Endothelial cell of umbilical vein (primary cell): Measurements from ENCODE around the gene GPALPP1. TPM values are rescaled to one million over a fixed set of nuclear protein-coding genes. Genes with fewer than 3 reads are reported as not detected.

Experiments used
- BruUV-seq: library from RNA; stranded (reverse); fragments of 400-500 nt; replicated peaks from 2 replicates; lab custom pipeline; 2021; lab: Mats Ljungman, UMichigan
- CTCF ChIA-PET: fragments of 300-600, 350-600 bp; sonication (Branson Sonifier 250); formaldehyde crosslinking; loops from one replicate; lab custom pipeline; 2021; ENCODE audit warnings: antibody characterized with exemption, inconsistent platforms; lab: Charles Lee
- POLR2A ChIA-PET: fragments of 300-600, 350-600 bp; sonication (Branson Sonifier 250); formaldehyde crosslinking; loops from one replicate; lab custom pipeline; 2021; ENCODE audit warnings: antibody characterized with exemption, inconsistent platforms; lab: Charles Lee
- DNase-seq: peaks from one replicate; pipeline ENCODE4 v3.0.0-alpha.2; 2011; ENCODE audit warnings: low read depth, low spot score
- FAIRE-seq: peaks from 2 replicates; lab custom pipeline; 2011; peaks lifted over from hg19 to GRCh38; lab: Jason Lieb, UNC
- H2AFZ ChIP-seq: 2 replicates; pipeline ENCODE4 v1.6.0; 2012; ENCODE audit warnings: low read depth, low read length, control low read depth, inconsistent platforms
- H3K27ac ChIP-seq: 2 replicates; pipeline ENCODE4 v1.5.1; 2011; ENCODE audit warnings: low read depth, mild to moderate bottlenecking, control low read depth, low read length, moderate library complexity; ENCODE audit not compliant: insufficient read depth
- H3K27me3 ChIP-seq, 2 experiments: 2 replicates each; pipeline versions ENCODE4 v1.6.0 to v1.6.1; 2011; ENCODE audit warnings: low read length in 2 of 2, mixed read lengths in 1 of 2; ENCODE audit not compliant: control insufficient read depth in 2 of 2, insufficient read depth in 2 of 2
- H3K36me3 ChIP-seq, 2 experiments: 2 replicates in 1 of 2; 3 replicates in 1 of 2; pipeline ENCODE4 v1.5.1; 2011; ENCODE audit warnings: low read length in 2 of 2, mild to moderate bottlenecking in 1 of 2, moderate library complexity in 1 of 2; ENCODE audit not compliant: control insufficient read depth in 2 of 2, insufficient read depth in 2 of 2; ENCODE audit errors: extremely low read depth in 1 of 2
- H3K4me1 ChIP-seq: 3 replicates; pipeline ENCODE4 v1.5.1; 2011; ENCODE audit warnings: mild to moderate bottlenecking, low read length; ENCODE audit not compliant: control insufficient read depth, insufficient read depth; ENCODE audit errors: extremely low read depth
- H3K4me2 ChIP-seq: 2 replicates; pipeline ENCODE4 v1.6.1; 2011; ENCODE audit warnings: low read length, control low read depth, mixed read lengths; ENCODE audit not compliant: insufficient read depth
- H3K4me3 ChIP-seq, 3 experiments: fragments of 200-600 bp in 1 of 3; sonication (generic), shearing (Covaris generic) in 1 of 3; replicated peaks in 1 of 3; 2 replicates each; pipeline ENCODE4 v1.5.1; 2011 to 2016; ENCODE audit warnings: control low read depth in 3 of 3, low read length in 3 of 3, mild to moderate bottlenecking in 2 of 3, inconsistent platforms in 1 of 3, low read depth in 1 of 3, moderate library complexity in 1 of 3; ENCODE audit not compliant: insufficient read depth in 1 of 3
- H3K79me2 ChIP-seq: 2 replicates; pipeline ENCODE4 v1.6.0; 2012; ENCODE audit warnings: low read length, inconsistent platforms; ENCODE audit not compliant: control insufficient read depth, insufficient read depth
- H3K9ac ChIP-seq: replicated peaks from 2 replicates; pipeline ENCODE3; 2011; ENCODE audit warnings: low read length, control low read depth; ENCODE audit not compliant: insufficient read depth; ENCODE audit errors: extremely low read depth
- H3K9me1 ChIP-seq: replicated peaks from 3 replicates; pipeline ENCODE4 v1.6.0; 2011; ENCODE audit warnings: mild to moderate bottlenecking, low read length; ENCODE audit not compliant: control insufficient read depth, insufficient read depth; ENCODE audit errors: extremely low read depth
- H3K9me3 ChIP-seq: replicated peaks from 2 replicates; pipeline ENCODE4 v1.5.1; 2012; ENCODE audit warnings: low read length, inconsistent platforms; ENCODE audit not compliant: control insufficient read depth, insufficient read depth
- H4K20me1 ChIP-seq: replicated peaks from 2 replicates; pipeline ENCODE3; 2011; ENCODE audit warnings: mild to moderate bottlenecking, low read length; ENCODE audit not compliant: control insufficient read depth, insufficient read depth; ENCODE audit errors: extremely low read depth
- CTCF ChIP-seq, 2 donors: IDR thresholded peaks; 1 replicate in 1 of 2; 2 replicates in 1 of 2; pipeline ENCODE4 v1.5.1; 2011; ENCODE audit warnings: low read length in 2 of 2, mild to moderate bottlenecking in 2 of 2, moderate library complexity in 2 of 2, control low read depth in 1 of 2, inconsistent platforms in 1 of 2, low read depth in 1 of 2; ENCODE audit not compliant: insufficient read depth in 1 of 2; ENCODE audit errors: extremely low read depth in 1 of 2
- EZH2 ChIP-seq: IDR thresholded peaks from 2 replicates; pipeline ENCODE4 v1.6.1; 2012; ENCODE audit warnings: borderline replicate concordance, low read depth, mild to moderate bottlenecking, moderate library complexity, low read length, inconsistent platforms; ENCODE audit not compliant: severe bottlenecking
- FOS ChIP-seq: IDR thresholded peaks from 2 replicates; pipeline ENCODE4 v1.6.1; 2011; ENCODE audit warnings: mild to moderate bottlenecking, low read length, moderate library complexity, borderline replicate concordance; ENCODE audit not compliant: insufficient read depth
- GATA2 ChIP-seq: IDR thresholded peaks from 2 replicates; pipeline ENCODE4 v1.7.0; 2011; ENCODE audit warnings: low read depth, mild to moderate bottlenecking, moderate library complexity, mixed read lengths, low read length; ENCODE audit not compliant: insufficient read length, insufficient read depth
- JUN ChIP-seq: IDR thresholded peaks from 2 replicates; pipeline ENCODE4 v1.6.1; 2011; ENCODE audit warnings: borderline replicate concordance, low read depth; ENCODE audit not compliant: insufficient read length, insufficient read depth
- MAX ChIP-seq: IDR thresholded peaks from 2 replicates; pipeline ENCODE4 v1.6.1; 2011; ENCODE audit not compliant: insufficient read depth, insufficient read length
- MYC ChIP-seq: IDR thresholded peaks from one replicate; pipeline ENCODE4 v1.6.1; 2011; ENCODE audit warnings: mild to moderate bottlenecking, low read depth, low read length
- POLR2A ChIP-seq: IDR thresholded peaks from 2 replicates; pipeline ENCODE4 v1.6.1; 2012; ENCODE audit warnings: low read depth, mild to moderate bottlenecking, control low read depth, low read length
- POLR2AphosphoS5 ChIP-seq: IDR thresholded peaks from 2 replicates; pipeline ENCODE4 v1.6.1; 2012; ENCODE audit warnings: low read depth, mild to moderate bottlenecking, control low read depth, low read length, moderate library complexity; ENCODE audit not compliant: insufficient read depth
- dilution Hi-C: fragments of 300-500 bp; cut with MboI; formaldehyde crosslinking; loops from one replicate; pipeline ENCODE4 v1.15.0; 2019; ENCODE audit warnings: low sequenced_read_pairs; ENCODE audit not compliant: extremely low pct_ligation_motif_present
- intact Hi-C: fragments of 100-400 bp; cut with micrococcal nuclease; formaldehyde crosslinking; loops from one replicate; pipeline ENCODE4 v1.10.0; 2022
- polyA plus RNA-seq, 4 experiments: library from polyadenylated mRNA; depleted of rRNA in 3 of 4; stranded (reverse) in 3 of 4; unstranded in 1 of 4; fragments of >200 nt; gene quantifications; 2 replicates each; pipeline versions ENCODE4 v1.2.1 to v1.2.3, GENCODE V29; 2011 to 2012; ENCODE audit warnings: missing spikeins in 1 of 4
- total RNA-seq: library from RNA; stranded (reverse); gene quantifications from 2 replicates; pipeline ENCODE4 v1.2.3, GENCODE V29; 2021

Gene GPALPP1
- total and polyA plus RNA-seq, 2 donors (not counting 3 experiments of a cell fraction or from before 2014, with no cell fraction given), result 8.5 to 28.2 TPM

GRCh38 chr13:45051315-45051714, 62.0 kb downstream of the GPALPP1 start:
- H3K9ac ChIP-seq, result no peak overlapping the region
- no TSS peak for BruUV-seq
- no peak overlapping the region for H3K27ac ChIP-seq
- ChIA-PET POLR2A (no interaction called here), CTCF (interaction anchor here (6.8 kb wide), 1 partner anchor 230 kb away, joined by 287 read pairs; no protein-coding TSS in a partner anchor)
- peaks cover 7% of the 10 kb centered on the region for H3K4me1 ChIP-seq
- H3K9me3 ChIP-seq, result no peaks in the 10 kb centered on the region
- dilution Hi-C loops, result no loop called here
- H3K27me3 ChIP-seq, result peaks cover 0 to 4% of the 10 kb centered on the region in 2 experiments
- no peak overlapping the region for H3K4me2 ChIP-seq
- H4K20me1 ChIP-seq, result no peaks in the 10 kb centered on the region
- no peaks in the 10 kb centered on the region for H3K79me2 ChIP-seq
- H3K4me3 ChIP-seq, result no peak overlapping the region
- intact Hi-C loops, result no loop called here
- peak overlapping the region; percentile 28 for H2AFZ ChIP-seq
- no peak for DNase-seq
- TF ChIP-seq GATA2 (no peak), POLR2A (no peak), MAX (no peak), POLR2AphosphoS5 (no peak), EZH2 (no peak), CTCF (IDR thresholded peaks at IDR 0.05; ENCODE audit: extremely low read depth in 1 of 2, insufficient read depth in 1 of 2, low read depth in 1 of 2, low read length in 2 of 2) (no peak), JUN (no peak), MYC (no peak), FOS (no peak)
- no peaks in the 10 kb centered on the region for H3K36me3 ChIP-seq
- H3K9me1 ChIP-seq, result no peaks in the 10 kb centered on the region
- no peak for FAIRE-seq
